Cardiac muscle cell (in vitro differentiated cells and primary cell): ENCODE results near the gene OR2B3. TPM values are rescaled to one million over a fixed set of nuclear protein-coding genes. Genes with fewer than 3 reads are reported as not detected.

Experiments
- DNase-seq, 2 donors: peaks; one replicate each; pipeline versions ENCODE4 v3.0.0 to v3.0.0-alpha.2; 2010 to 2017; ENCODE audit warnings: low read depth in 1 of 2, low spot score in 1 of 2
- H3K27ac ChIP-seq: fragments of 200-600 bp; sonication (generic); 2 replicates; pipeline ENCODE4 v1.5.1; 2016
- H3K27me3 ChIP-seq: fragments of 200-600 bp; sonication (generic); 2 replicates; pipeline ENCODE4 v1.6.0; 2016; ENCODE audit warnings: control low read depth
- H3K36me3 ChIP-seq: fragments of 200-600 bp; sonication (generic); 2 replicates; pipeline ENCODE4 v1.5.1; 2016; ENCODE audit warnings: control low read depth
- H3K4me1 ChIP-seq: fragments of 200-600 bp; sonication (generic); 2 replicates; pipeline ENCODE4 v1.8.1; 2017; ENCODE audit warnings: low read depth, mild to moderate bottlenecking, mixed run types
- H3K4me3 ChIP-seq: fragments of 200-600 bp; sonication (generic); 2 replicates; pipeline ENCODE4 v1.5.1; 2016; ENCODE audit warnings: mild to moderate bottlenecking
- H3K9me3 ChIP-seq: fragments of 200-600 bp; sonication (generic); 2 replicates; pipeline ENCODE4 v1.5.1; 2017; ENCODE audit warnings: low read depth, mild to moderate bottlenecking, control low read depth
- CTCF ChIP-seq: IDR thresholded peaks from 2 replicates; pipeline ENCODE4 v1.5.1; 2012; ENCODE audit warnings: low read depth, mild to moderate bottlenecking, low read length
- polyA plus RNA-seq: library from polyadenylated mRNA; unstranded; fragments of >200 nt; fragmentation: Nextera tagmentation; extraction: Ambion mirVana; gene quantifications from 2 replicates; pipeline ENCODE4 v1.2.1, GENCODE V29; 2016
- total RNA-seq: library from RNA; depleted of rRNA; stranded (reverse); fragments of >200 nt; gene quantifications from 2 replicates; pipeline ENCODE4 v1.2.3, GENCODE V29; 2016

Gene OR2B3
- total and polyA plus RNA-seq, 2 experiments from 2014 or later, result not detected

GRCh38 chr6:29107758-29108157, 20.6 kb upstream of the OR2B3 start, which contains the start of gene OR2J3:
TSS of gene OR2J3 (plus strand) at chr6:29108058. CDS start at chr6:29111891, 3,833 bp downstream.
- H3K27me3 ChIP-seq, result no peaks in the 10 kb centered on the region
- no peaks in the 10 kb centered on the region for H3K36me3 ChIP-seq
- no peak for TF ChIP-seq CTCF

GRCh38 chr6:29099190-29099589, 12.1 kb upstream of the OR2B3 start, which contains the start of gene OR2J1:
TSS of gene OR2J1 (plus strand) at chr6:29099490. CDS start at chr6:29100943, 1,453 bp downstream.
- DNase-seq, result no peak
- no peaks in the 10 kb centered on the region for H3K36me3 ChIP-seq
- no peak within 1 kb of the TSS for H3K4me3 ChIP-seq
- no peaks in the 10 kb centered on the region for H3K27me3 ChIP-seq
- H3K4me1 ChIP-seq, result no peaks in the 10 kb centered on the region
- no peaks in the 10 kb centered on the region for H3K9me3 ChIP-seq
- no peak for TF ChIP-seq CTCF
- H3K27ac ChIP-seq, result no peak within 1 kb of the TSS

More at GRCh38 chr6:29107758-29108157, 20.6 kb upstream of the OR2B3 start, which contains the start of gene OR2J3:
- no peaks in the 10 kb centered on the region for H3K4me1 ChIP-seq
- no peak within 1 kb of the TSS for H3K27ac ChIP-seq
- no peak for DNase-seq
- no peak within 1 kb of the TSS for H3K4me3 ChIP-seq
- no peaks in the 10 kb centered on the region for H3K9me3 ChIP-seq

- Histone ChIP-seq H3K27me3 (no peaks in the 10 kb centered on the region), H3K27ac (no peak overlapping the region), H3K36me3 (no peaks in the 10 kb centered on the region), H3K9me3 (no peaks in the 10 kb centered on the region), H3K4me1 (no peaks in the 10 kb centered on the region), H3K4me3 (no peak overlapping the region)
- TF ChIP-seq CTCF, result no peak
- DNase-seq, result no peak
Measured at GRCh38 chr6:29097803-29098202, 10.7 kb upstream of the OR2B3 start.

GRCh38 chr6:29092957-29093356, 5.8 kb upstream of the OR2B3 start:
- no peak overlapping the region for H3K4me3 ChIP-seq
- no peaks in the 10 kb centered on the region for H3K9me3 ChIP-seq
- no peak for TF ChIP-seq CTCF
- H3K27me3 ChIP-seq, result no peaks in the 10 kb centered on the region
- no peak for DNase-seq
- H3K36me3 ChIP-seq, result no peaks in the 10 kb centered on the region
- H3K4me1 ChIP-seq, result no peaks in the 10 kb centered on the region
- H3K27ac ChIP-seq, result no peak overlapping the region

- H3K4me1 ChIP-seq, result no peaks in the 10 kb centered on the region
- H3K9me3 ChIP-seq, result no peaks in the 10 kb centered on the region
- no peak overlapping the region for H3K27ac ChIP-seq
- no peaks in the 10 kb centered on the region for H3K27me3 ChIP-seq
- TF ChIP-seq CTCF, result no peak
- no peak overlapping the region for H3K4me3 ChIP-seq
- H3K36me3 ChIP-seq, result no peaks in the 10 kb centered on the region
- DNase-seq, result no peak
Measured at GRCh38 chr6:29082457-29082856, 4.7 kb downstream of the OR2B3 start.

- H3K27me3 ChIP-seq, result peaks cover 6% of the 10 kb centered on the region
- H3K27ac ChIP-seq, result no peak overlapping the region
- no peaks in the 10 kb centered on the region for H3K9me3 ChIP-seq
- no peak for TF ChIP-seq CTCF
- no peak for DNase-seq
- H3K4me3 ChIP-seq, result no peak overlapping the region
- no peaks in the 10 kb centered on the region for H3K4me1 ChIP-seq
- H3K36me3 ChIP-seq, result no peaks in the 10 kb centered on the region
Measured at GRCh38 chr6:29081312-29081711, 5.8 kb downstream of the OR2B3 start.
